SK-N-SH (cell line): ENCODE results near the gene AHNAK2.

ENCODE experiments used
- CTCF ChIP-seq: fragments of 200-600 bp; sonication (generic); IDR thresholded peaks from 2 replicates; pipeline ENCODE4 v1.6.1; 2017; ENCODE audit warnings: antibody characterized with exemption, mild to moderate bottlenecking, moderate library complexity
- EP300 ChIP-seq, 2 experiments: IDR thresholded peaks; 2 replicates each; pipeline versions ENCODE4 v1.4.0 to v1.6.1; 2012; ENCODE audit warnings: borderline replicate concordance in 1 of 2, low read depth in 1 of 2, low read length in 1 of 2
- FOXJ3 ChIP-seq: sonication (generic); formaldehyde crosslinking; IDR thresholded peaks from 2 replicates; pipeline ENCODE4 v1.5.1; 2020; ENCODE audit warnings: mild to moderate bottlenecking, missing genetic modification reagents
- GATA2 ChIP-seq: sonication (generic); formaldehyde crosslinking; IDR thresholded peaks from 2 replicates; pipeline ENCODE4 v1.5.0; 2020; ENCODE audit warnings: mild to moderate bottlenecking, missing genetic modification reagents
- JUND ChIP-seq: IDR thresholded peaks from 2 replicates; pipeline ENCODE4 v1.4.0; 2012
- NRF1 ChIP-seq: IDR thresholded peaks from 2 replicates; pipeline ENCODE4 v1.6.1; 2012; ENCODE audit warnings: low read depth, mild to moderate bottlenecking, low read length
- POLR2AphosphoS5 ChIP-seq: IDR thresholded peaks from 2 replicates; pipeline ENCODE4 v1.6.1; 2012; ENCODE audit warnings: low read depth, low read length
- RCOR1 ChIP-seq: fragments of 150-350 bp; IDR thresholded peaks from 2 replicates; pipeline ENCODE4 v1.6.1; 2017; ENCODE audit warnings: antibody characterized with exemption, low read length
- SIN3A ChIP-seq: IDR thresholded peaks from 2 replicates; pipeline ENCODE4 v1.6.1; 2012; ENCODE audit warnings: low read depth, mild to moderate bottlenecking, low read length, moderate library complexity, borderline replicate concordance
- SMC3 ChIP-seq: IDR thresholded peaks from 2 replicates; pipeline ENCODE4 v1.6.1; 2012; ENCODE audit warnings: low read depth, low read length, improper control_type of control experiment
- TAF1 ChIP-seq: IDR thresholded peaks from 2 replicates; pipeline ENCODE4 v1.6.1; 2012; ENCODE audit warnings: low read depth, mild to moderate bottlenecking, low read length, moderate library complexity, borderline replicate concordance
- TCF12 ChIP-seq: IDR thresholded peaks from 2 replicates; pipeline ENCODE4 v1.4.0; 2012
- ZBTB33 ChIP-seq: IDR thresholded peaks from 2 replicates; pipeline ENCODE4 v1.4.0; 2012; ENCODE audit warnings: low read depth, borderline replicate concordance

DNA sequence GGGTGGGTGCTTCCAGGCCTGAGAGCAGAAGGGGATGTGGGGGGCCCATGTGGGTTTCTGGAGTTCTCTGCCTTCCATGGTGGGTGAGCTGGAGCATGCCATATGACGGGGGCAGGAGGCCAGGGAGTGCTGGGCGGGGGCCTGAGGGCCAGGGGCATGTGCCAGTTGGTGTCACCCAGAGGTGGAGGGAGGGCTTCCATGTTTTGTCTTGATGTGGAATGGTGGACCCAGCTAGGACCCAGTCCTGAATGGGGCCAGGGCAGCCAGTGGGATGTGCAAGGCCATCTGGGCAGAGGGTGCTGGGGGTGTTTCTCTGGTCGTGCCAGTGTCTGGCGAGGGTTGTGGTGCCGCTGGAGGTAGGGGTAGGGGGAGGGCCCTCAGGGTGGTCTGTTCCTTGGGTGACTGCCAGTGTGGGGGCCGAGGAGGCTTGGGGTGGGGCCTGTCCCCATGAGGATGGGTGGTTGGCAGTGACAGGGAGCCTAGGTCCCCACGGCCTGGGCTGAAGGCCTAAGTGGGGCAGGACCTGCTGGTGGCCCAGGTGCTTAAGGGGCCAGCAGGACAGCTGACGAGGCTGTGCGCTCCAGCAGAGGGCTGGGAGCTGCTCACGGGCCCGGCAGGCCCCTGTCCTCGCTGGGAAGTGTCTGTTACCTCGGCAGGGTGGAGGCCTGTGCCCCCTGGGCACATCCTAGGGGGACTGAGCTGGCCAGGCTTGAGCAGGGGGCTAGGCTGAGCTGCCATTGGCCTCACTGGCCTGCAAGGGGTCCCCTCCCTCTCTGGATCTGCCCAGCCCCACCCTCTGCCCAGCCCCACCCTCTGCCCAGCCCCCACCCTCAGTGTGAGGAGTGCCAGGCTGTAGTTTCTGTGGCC is 86.3 kb downstream of the AHNAK2 start:
- TF ChIP-seq CTCF (no peak), ZBTB33 (no peak), TCF12 (no peak), NRF1 (no peak), RCOR1 (no peak), JUND (no peak), GATA2 (CRISPR knock-in tag) (no peak), SMC3 (no peak), TAF1 (no peak), POLR2AphosphoS5 (no peak), EP300 (IDR thresholded peaks at IDR 0.05; ENCODE audit: borderline replicate concordance in 1 of 2, low read depth in 1 of 2, low read length in 1 of 2) (no peak), FOXJ3 (no peak), SIN3A (no peak)
